GM12878 (cell line): ENCODE data around the gene NTN3. TPM values are rescaled to one million over a fixed set of nuclear protein-coding genes. Genes with fewer than 3 reads are reported as not detected.

ENCODE experiments used
- ATAC-seq: fragments of 200-7000 bp; cut with Tn5 transposase; 3 replicates; pipeline ENCODE4 v1.9.1; 2020; ENCODE audit warnings: mild to moderate bottlenecking, moderate library complexity
- BruUV-seq: library from RNA; stranded (reverse); fragments of 400-500 nt; replicated peaks from 2 replicates; lab custom pipeline; 2021; lab: Mats Ljungman, UMichigan
- CTCF ChIA-PET: fragments of 300-600 bp; sonication (Branson Sonifier 250); formaldehyde crosslinking; extraction: SDS; loops from one replicate; lab custom pipeline; 2021; ENCODE audit warnings: inconsistent platforms; lab: Yijun Ruan, JAX
- POLR2A ChIA-PET: fragments of 350-600 bp; formaldehyde crosslinking; extraction: SDS; loops from one replicate; lab custom pipeline; 2021; ENCODE audit warnings: inconsistent platforms; lab: Charles Lee
- RAD21 ChIA-PET: fragments of 300-600 bp; sonication (Branson Sonifier 250); formaldehyde crosslinking; loops from one replicate; lab custom pipeline; 2023; ENCODE audit warnings: antibody characterized with exemption; ENCODE audit not compliant: unreplicated experiment; lab: Charles Lee
- SMC1A ChIA-PET: fragments of 300-600 bp; sonication (Branson Sonifier 250); formaldehyde crosslinking; loops from one replicate; lab custom pipeline; 2023; ENCODE audit not compliant: unreplicated experiment, uncharacterized antibody; lab: Charles Lee
- DNase-seq: peaks from one replicate; pipeline ENCODE4 v3.0.0-alpha.2; 2011; ENCODE audit warnings: low read depth, low spot score
- FAIRE-seq: peaks from 3 replicates; lab custom pipeline; 2011; peaks lifted over from hg19 to GRCh38; lab: Jason Lieb, UNC
- H2AFZ ChIP-seq: 2 replicates; pipeline ENCODE4 v1.6.0; 2011; ENCODE audit warnings: low read depth, low read length, control low read depth; ENCODE audit not compliant: control insufficient read depth
- H3K27ac ChIP-seq: 2 replicates; pipeline ENCODE4 v1.5.1; 2011; ENCODE audit warnings: control low read depth; ENCODE audit not compliant: control insufficient read depth, insufficient read depth
- H3K27me3 ChIP-seq, 2 experiments: replicated peaks in 1 of 2; 2 replicates each; pipeline versions ENCODE4 v1.6.0 to v1.6.1; 2011; ENCODE audit warnings: low read length in 1 of 2; ENCODE audit not compliant: control insufficient read depth in 2 of 2, insufficient read depth in 2 of 2
- H3K36me3 ChIP-seq, 2 experiments: 2 replicates each; pipeline ENCODE4 v1.5.1; 2011; ENCODE audit warnings: low read length in 1 of 2; ENCODE audit not compliant: control insufficient read depth in 2 of 2, insufficient read depth in 2 of 2
- H3K4me1 ChIP-seq: 2 replicates; pipeline ENCODE4 v1.6.1; 2011; ENCODE audit warnings: mild to moderate bottlenecking, low read length, moderate library complexity, mixed read lengths; ENCODE audit not compliant: control insufficient read depth, insufficient read depth
- H3K4me2 ChIP-seq: 2 replicates; pipeline ENCODE4 v1.6.0; 2011; ENCODE audit warnings: control low read depth; ENCODE audit not compliant: control insufficient read depth, insufficient read depth
- H3K4me3 ChIP-seq: fragments of 200-600 bp; sonication (generic); 2 replicates; pipeline ENCODE4 v1.5.1; 2016
- H3K79me2 ChIP-seq: 2 replicates; pipeline ENCODE4 v1.6.0; 2011; ENCODE audit warnings: low read length; ENCODE audit not compliant: control insufficient read depth, insufficient read depth
- H3K9ac ChIP-seq: 2 replicates; pipeline ENCODE4 v1.8.0; 2011; ENCODE audit warnings: low read length, control low read depth, mixed read lengths; ENCODE audit not compliant: control insufficient read depth, insufficient read depth
- H3K9me3 ChIP-seq: replicated peaks from 3 replicates; pipeline ENCODE4 v1.5.1; 2011; ENCODE audit warnings: mild to moderate bottlenecking, low read length; ENCODE audit not compliant: control insufficient read depth, insufficient read depth
- H4K20me1 ChIP-seq: 2 replicates; pipeline ENCODE4 v1.6.0; 2011; ENCODE audit not compliant: control insufficient read depth, insufficient read depth
- ASH2L ChIP-seq: fragments of 300-600, 200-600 bp; sonication (generic); IDR thresholded peaks from 2 replicates; pipeline ENCODE4 v1.6.1; 2017; ENCODE audit warnings: low read depth, mild to moderate bottlenecking, borderline replicate concordance
- BHLHE40 ChIP-seq, 2 experiments: fragments of 450-650 bp in 1 of 2; IDR thresholded peaks; 2 replicates each; pipeline ENCODE4 v1.6.1; 2011 to 2017; ENCODE audit warnings: low read depth in 2 of 2, borderline replicate concordance in 1 of 2, improper control_type of control experiment in 1 of 2, low read length in 1 of 2, mild to moderate bottlenecking in 1 of 2
- CBX3 ChIP-seq: fragments of 200-600 bp; sonication (generic); IDR thresholded peaks from 2 replicates; pipeline ENCODE4 v1.6.1; 2016; ENCODE audit warnings: low read depth, borderline replicate concordance
- EED ChIP-seq: sonication (generic); IDR thresholded peaks from 2 replicates; pipeline ENCODE4 v1.6.1; 2016; ENCODE audit warnings: antibody characterized with exemption, low read depth
- ETV6 ChIP-seq, 2 experiments: fragments of 450-650 bp in 1 of 2; IDR thresholded peaks in 1 of 2; conservative IDR thresholded peaks in 1 of 2; 2 replicates each; pipeline ENCODE4 v1.6.1; 2014; ENCODE audit warnings: antibody characterized with exemption in 1 of 2, borderline replicate concordance in 1 of 2, low read depth in 1 of 2, mild to moderate bottlenecking in 1 of 2, moderate library complexity in 1 of 2
- HDAC2 ChIP-seq: fragments of 200-600 bp; sonication (generic); IDR thresholded peaks from 2 replicates; pipeline ENCODE4 v1.6.1; 2017
- MTA3 ChIP-seq: IDR thresholded peaks from 2 replicates; pipeline ENCODE4 v1.6.1; 2012; ENCODE audit warnings: low read length, inconsistent platforms, borderline replicate concordance
- POLR2A ChIP-seq: IDR thresholded peaks from 2 replicates; pipeline ENCODE4 v1.6.1; 2011; ENCODE audit warnings: low read depth, mild to moderate bottlenecking, low read length
- POLR2AphosphoS2 ChIP-seq: IDR thresholded peaks from 2 replicates; pipeline ENCODE4 v1.6.1; 2011; ENCODE audit warnings: low read depth, mild to moderate bottlenecking, low read length, improper control_type of control experiment, moderate library complexity
- RELA ChIP-seq: fragments of 450-650 bp; IDR thresholded peaks from 2 replicates; pipeline ENCODE4 v1.8.0; 2014; ENCODE audit warnings: borderline replicate concordance; ENCODE audit not compliant: partially characterized antibody
- SIN3A ChIP-seq: IDR thresholded peaks from 2 replicates; pipeline ENCODE4 v1.6.1; 2012; ENCODE audit warnings: low read depth, low read length, improper control_type of control experiment
- SUPT20H ChIP-seq: IDR thresholded peaks from 2 replicates; pipeline ENCODE4 v1.6.1; 2011; ENCODE audit warnings: low read depth, mild to moderate bottlenecking, low read length, moderate library complexity, borderline replicate concordance; ENCODE audit not compliant: control insufficient read depth
- WGBS: methylation state at CpG from one replicate; pipeline ENCODE4 v1.1.6; 2016; ENCODE audit warnings: low lambda C conversion rate; ENCODE audit not compliant: insufficient replicate concordance, insufficient coverage; ENCODE audit errors: missing lambda C conversion rate; 5-methylcytosine and 5-hydroxymethylcytosine counted together
- in situ Hi-C: fragments of 300-500 bp; cut with MboI; formaldehyde crosslinking; loops from 9 replicates; pipeline ENCODE4 v1.14.3; 2018; ENCODE audit warnings: mixed read lengths
- intact Hi-C: fragments of 100-400 bp; cut with micrococcal nuclease; formaldehyde crosslinking; loops from one replicate; pipeline ENCODE4 v1.14.2; 2022; ENCODE audit not compliant: unreplicated experiment
- polyA plus RNA-seq, 11 experiments: library from polyadenylated mRNA; depleted of rRNA in 4 of 11; unstranded in 6 of 11; stranded (reverse) in 5 of 11; fragments of >200 nt; fragmentation: Nextera tagmentation in 4 of 11; fragmentation: Illumina TruSeq in 1 of 11; extraction: Ambion mirVana in 4 of 11; extraction: Trizol in 1 of 11; gene quantifications; 1 replicate in 1 of 11; 2 replicates in 10 of 11; pipeline versions ENCODE4 v1.2.1 to v1.2.3, GENCODE V29; 2011 to 2016; ENCODE audit warnings: inconsistent platforms in 2 of 11, missing spikeins in 2 of 11, low read depth in 1 of 11
- total RNA-seq, 4 experiments: library from RNA; depleted of rRNA in 3 of 4; stranded (reverse); fragments of >200 nt in 3 of 4; fragmentation: Illumina TruSeq in 1 of 4; extraction: Trizol in 1 of 4; gene quantifications; 2 replicates each; pipeline versions ENCODE4 v1.2.1 to v1.2.3, GENCODE V29; 2013 to 2021
- TF ChIP-seq, protein P1 (sequence below): fragments of 450-650 bp; formaldehyde crosslinking; IDR thresholded peaks from 2 replicates; pipeline ENCODE4 v1.4.0; 2022; ENCODE audit warnings: mild to moderate bottlenecking, moderate library complexity
- TF ChIP-seq, protein P2 (sequence below): IDR thresholded peaks from 2 replicates; pipeline ENCODE4 v1.6.1; 2011; ENCODE audit warnings: mild to moderate bottlenecking, low read depth, low read length, moderate library complexity; ENCODE audit not compliant: insufficient replicate concordance

Gene NTN3
- total and polyA plus RNA-seq, 10 of the 15 experiments (the other 5 are each of a cell fraction or from before 2014, with no cell fraction given) = 0.04 TPM; not detected in 9

GRCh38 chr16:2480948-2481347, 9.9 kb downstream of the NTN3 start:
- RAD21 ChIA-PET = no interaction called here
- H3K9me3 ChIP-seq = no peaks in the 10 kb centered on the region
- H2AFZ ChIP-seq = no peak overlapping the region
- no peak overlapping the region for H3K9ac ChIP-seq
- TF ChIP-seq, protein P1, sequence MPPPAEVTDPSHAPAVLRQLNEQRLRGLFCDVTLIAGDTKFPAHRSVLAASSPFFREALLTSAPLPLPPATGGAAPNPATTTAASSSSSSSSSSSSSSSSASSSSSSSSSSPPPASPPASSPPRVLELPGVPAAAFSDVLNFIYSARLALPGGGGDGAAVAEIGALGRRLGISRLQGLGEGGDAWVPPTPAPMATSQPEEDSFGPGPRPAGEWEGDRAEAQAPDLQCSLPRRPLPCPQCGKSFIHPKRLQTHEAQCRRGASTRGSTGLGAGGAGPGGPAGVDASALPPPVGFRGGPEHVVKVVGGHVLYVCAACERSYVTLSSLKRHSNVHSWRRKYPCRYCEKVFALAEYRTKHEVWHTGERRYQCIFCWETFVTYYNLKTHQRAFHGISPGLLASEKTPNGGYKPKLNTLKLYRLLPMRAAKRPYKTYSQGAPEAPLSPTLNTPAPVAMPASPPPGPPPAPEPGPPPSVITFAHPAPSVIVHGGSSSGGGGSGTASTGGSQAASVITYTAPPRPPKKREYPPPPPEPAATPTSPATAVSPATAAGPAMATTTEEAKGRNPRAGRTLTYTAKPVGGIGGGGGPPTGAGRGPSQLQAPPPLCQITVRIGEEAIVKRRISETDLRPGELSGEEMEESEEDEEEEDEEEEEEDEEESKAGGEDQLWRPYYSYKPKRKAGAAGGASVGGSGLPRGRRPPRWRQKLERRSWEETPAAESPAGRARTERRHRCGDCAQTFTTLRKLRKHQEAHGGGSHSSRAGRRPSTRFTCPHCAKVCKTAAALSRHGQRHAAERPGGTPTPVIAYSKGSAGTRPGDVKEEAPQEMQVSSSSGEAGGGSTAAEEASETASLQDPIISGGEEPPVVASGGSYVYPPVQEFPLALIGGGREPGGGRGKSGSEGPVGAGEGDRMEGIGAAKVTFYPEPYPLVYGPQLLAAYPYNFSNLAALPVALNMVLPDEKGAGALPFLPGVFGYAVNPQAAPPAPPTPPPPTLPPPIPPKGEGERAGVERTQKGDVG (CRISPR knock-in tag) = no peak
- TF ChIP-seq CBX3 = no peak
- TF ChIP-seq ASH2L = no peak
- TF ChIP-seq RELA = no peak
- no peak for TF ChIP-seq POLR2AphosphoS2
- no peak for TF ChIP-seq BHLHE40 (IDR thresholded peaks at IDR 0.05; ENCODE audit: borderline replicate concordance in 1 of 2, low read depth in 2 of 2, low read length in 1 of 2)
- no peak for TF ChIP-seq HDAC2
- TF ChIP-seq SUPT20H = no peak
- TF ChIP-seq POLR2A = no peak
- TF ChIP-seq MTA3 = no peak
- TF ChIP-seq, protein P2, sequence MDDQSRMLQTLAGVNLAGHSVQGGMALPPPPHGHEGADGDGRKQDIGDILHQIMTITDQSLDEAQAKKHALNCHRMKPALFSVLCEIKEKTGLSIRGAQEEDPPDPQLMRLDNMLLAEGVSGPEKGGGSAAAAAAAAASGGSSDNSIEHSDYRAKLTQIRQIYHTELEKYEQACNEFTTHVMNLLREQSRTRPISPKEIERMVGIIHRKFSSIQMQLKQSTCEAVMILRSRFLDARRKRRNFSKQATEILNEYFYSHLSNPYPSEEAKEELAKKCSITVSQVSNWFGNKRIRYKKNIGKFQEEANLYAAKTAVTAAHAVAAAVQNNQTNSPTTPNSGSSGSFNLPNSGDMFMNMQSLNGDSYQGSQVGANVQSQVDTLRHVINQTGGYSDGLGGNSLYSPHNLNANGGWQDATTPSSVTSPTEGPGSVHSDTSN = no peak
- no peak for TF ChIP-seq SIN3A
- no peak for TF ChIP-seq ETV6 (conservative IDR thresholded peaks at IDR 0.05 in 1 of 2, IDR thresholded peaks at IDR 0.05 in 1 of 2; ENCODE audit: borderline replicate concordance in 1 of 2, low read depth in 1 of 2)
- no peak for TF ChIP-seq EED
- TF ChIP-seq, all 136 proteins: peak for 0
- Histone ChIP-seq H4K20me1 (no peaks in the 10 kb centered on the region), H3K27me3 (no peaks in the 10 kb centered on the region), H3K36me3 (no peaks in the 10 kb centered on the region), H3K4me1 (no peaks in the 10 kb centered on the region), H3K79me2 (no peaks in the 10 kb centered on the region), H3K4me3 (no peak overlapping the region), H3K27ac (no peak overlapping the region), H3K4me2 (no peak overlapping the region)
- ChIA-PET SMC1A (no interaction called here), POLR2A (no interaction called here), CTCF (no interaction called here)
- DNase-seq (no peak), FAIRE-seq (no peak), ATAC-seq (no peak)
- 98% methylated on average over 12 of the region's 12 CpGs for WGBS
- intact Hi-C loops = no loop called here
- in situ Hi-C loops = no loop called here
- BruUV-seq = no TSS peak
